Activated T-cell treated with anti-CD3 and anti-CD28 coated beads for 4 hours (primary cell): ENCODE data around the gene RIN3.
"Not testable (repeated sequence)": the region's sequence is repeated elsewhere in the genome, so short reads cannot be mapped to it uniquely, and the experiment has no call there.

ENCODE experiments used
- DNase-seq: peaks from one replicate; pipeline ENCODE4 v3.0.0-alpha.2; 2020

The RIN3 gene

DNA sequence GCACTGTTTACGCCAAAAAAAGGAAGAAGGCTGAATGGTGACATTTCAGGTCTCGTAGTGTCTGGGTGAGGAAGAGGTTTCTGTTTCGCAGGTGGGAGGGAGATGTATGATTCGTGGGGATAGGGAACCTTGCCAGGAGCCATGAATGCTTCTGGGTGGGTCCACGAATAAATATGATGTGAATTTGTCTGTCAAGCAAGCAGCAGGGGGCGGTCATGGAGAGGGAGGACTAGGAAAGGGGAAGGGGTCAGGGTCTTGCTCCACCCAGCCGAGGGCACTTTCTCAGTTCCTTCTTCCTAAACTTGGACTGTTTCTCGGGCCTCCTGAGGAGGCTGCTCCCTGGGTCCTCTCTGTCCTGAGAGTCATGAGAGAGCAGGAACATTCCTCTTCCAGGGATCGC is 162.4 kb downstream of the RIN3 start:
- DNase-seq = no peak

DNA sequence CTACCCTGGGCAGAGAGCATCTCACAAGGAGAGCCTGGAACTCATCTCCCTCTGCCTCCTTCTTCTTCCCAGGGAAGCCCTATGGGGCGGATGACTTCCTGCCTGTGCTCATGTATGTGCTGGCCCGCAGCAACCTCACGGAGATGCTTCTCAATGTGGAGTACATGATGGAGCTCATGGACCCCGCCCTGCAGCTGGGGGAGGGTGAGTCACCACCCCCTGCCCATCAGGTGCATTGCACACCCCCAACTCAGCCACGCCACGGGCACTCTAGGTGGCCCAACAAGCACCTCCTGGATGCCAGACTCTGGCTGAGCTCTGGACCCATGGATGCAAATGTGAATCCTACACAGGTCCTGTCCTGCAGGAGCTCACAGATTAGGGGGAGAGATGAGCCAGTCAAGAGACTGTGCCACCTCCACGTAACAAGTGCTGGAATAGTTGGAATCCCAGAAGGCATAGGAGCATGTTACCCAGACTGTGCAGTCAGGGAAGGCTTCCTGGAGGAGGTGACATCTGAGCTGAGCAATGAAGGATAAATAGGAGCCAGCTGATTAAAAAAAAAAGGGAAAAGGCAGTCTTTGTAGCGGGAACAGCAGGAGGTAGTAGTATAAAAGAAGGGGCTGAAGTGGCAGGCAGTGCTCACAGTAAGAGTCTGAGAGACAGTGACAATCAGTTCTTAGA is 163.0 kb downstream of the RIN3 start:
- DNase-seq = no peak

DNA sequence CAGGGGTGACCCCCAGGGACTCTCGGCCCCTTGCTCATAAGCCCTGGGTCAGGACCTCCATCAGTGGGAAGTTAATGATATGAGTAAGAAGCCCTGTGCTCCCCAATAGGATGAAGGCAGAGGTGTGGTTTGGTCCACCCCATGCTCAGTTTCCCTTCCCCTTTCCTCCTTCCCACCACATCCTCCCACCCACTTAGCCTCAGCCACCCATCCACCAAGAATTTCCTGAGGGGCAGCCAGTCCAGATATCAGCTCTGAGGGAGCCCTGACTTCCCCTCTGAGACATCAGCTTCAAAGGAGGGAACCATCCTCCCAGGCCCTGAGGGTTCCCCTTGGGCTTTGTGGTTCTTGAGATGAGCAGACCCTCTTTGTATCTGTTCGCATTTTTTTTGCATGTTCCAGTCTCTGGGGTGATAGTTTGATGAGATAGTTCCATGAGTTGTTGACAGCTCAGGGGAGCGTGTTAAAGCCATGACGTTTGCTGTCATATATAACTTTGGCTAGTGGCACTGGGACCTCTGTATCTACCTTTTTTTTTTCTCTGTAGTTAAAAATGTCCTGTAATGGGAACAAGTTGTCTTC is 163.6 kb downstream of the RIN3 start:
- DNase-seq = no peak

GRCh38 chr14:92677955-92678354 is 164.4 kb downstream of the RIN3 start:
- no peak for DNase-seq

DNA sequence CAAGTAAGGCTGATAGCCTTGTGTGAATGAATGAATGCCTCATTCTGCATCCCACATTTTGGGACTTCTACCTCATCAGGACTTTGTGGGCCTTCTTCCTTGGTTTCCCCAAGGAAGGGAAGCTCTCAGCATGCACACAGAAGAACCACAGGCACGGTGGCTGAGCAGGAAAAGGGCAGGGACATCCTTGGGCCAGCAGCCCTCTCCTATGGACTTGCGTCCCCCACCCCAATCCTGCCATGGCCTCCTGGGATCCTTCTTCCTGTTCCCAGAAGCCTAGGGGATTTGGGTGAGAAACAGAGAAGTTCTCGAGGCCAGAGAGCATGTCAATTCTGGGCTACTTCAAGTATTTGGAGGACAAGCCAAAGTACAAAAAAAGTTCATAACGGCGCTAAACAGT is 165.2 kb downstream of the RIN3 start:
- DNase-seq = no peak

- DNase-seq = no peak
Measured at GRCh38 chr14:92679246-92679645, 165.7 kb downstream of the RIN3 start.

- DNase-seq = not testable (repeated sequence)
Measured at GRCh38 chr14:92680330-92680729, 166.7 kb downstream of the RIN3 start.

DNA sequence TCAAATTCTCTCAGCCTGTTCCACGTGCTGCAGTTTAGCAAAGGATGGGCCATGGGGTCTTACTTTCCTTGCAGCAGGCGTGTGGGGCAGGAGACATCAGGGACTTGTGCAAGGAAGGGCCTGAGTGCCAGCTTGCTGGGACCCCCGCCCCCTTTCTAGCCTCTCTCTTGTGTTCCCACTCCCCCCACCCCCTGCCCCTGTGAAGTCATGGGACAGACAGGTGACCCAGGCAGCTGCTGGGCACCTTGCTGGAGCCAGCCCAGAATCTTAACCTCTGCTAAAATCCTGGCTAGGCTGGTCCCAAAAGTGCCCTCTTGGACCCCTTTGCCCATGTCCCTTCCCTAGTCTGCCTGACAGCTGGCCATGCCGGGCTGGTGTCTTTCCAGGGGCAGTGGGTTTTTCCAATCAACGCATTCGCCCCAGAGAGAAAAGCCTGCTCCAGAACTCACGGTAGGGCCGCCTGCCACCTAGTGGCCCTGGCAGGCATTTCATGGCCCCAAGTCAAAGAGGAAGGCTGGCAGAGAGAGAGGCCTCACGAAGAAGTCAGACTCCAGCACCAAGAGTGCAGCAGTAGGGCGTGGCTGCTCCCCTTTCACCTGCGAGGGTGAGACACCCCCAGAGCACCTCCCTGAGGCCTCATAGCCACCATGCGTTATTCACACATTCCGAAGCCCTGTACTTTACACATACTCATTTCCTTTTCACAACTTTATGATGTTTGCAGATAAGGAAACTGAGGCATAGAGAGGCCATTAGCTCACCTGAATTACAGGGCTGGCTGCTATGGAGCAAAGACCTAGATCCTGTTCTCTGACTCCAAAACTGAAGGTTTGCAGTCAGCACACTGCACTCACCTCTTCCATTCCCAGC is 167.4 kb downstream of the RIN3 start:
- DNase-seq = peak; percentile 69

DNA sequence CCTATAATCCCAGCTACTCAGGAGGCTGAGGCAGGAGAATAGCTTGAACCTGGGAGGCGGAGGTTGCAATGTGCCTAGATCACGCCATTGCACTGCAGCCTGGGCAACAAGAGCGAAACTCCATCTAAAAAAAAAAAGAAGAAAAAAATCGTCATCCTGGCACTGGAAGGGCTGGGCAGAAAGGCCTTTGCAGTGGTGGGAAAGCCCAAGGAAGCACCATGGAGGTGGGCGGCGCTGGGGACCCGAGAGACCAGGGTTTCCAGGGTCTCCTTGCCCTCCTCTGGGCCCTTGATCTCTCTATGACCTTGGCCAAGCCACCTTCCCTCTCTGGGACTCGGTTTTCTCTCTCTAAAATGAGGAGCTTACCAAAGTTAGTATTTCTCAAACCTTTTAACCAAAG is 169.5 kb downstream of the RIN3 start:
- DNase-seq = no peak

GRCh38 chr14:92684801-92685560 is 171.4 kb downstream of the RIN3 start:
- no peak for DNase-seq

DNA sequence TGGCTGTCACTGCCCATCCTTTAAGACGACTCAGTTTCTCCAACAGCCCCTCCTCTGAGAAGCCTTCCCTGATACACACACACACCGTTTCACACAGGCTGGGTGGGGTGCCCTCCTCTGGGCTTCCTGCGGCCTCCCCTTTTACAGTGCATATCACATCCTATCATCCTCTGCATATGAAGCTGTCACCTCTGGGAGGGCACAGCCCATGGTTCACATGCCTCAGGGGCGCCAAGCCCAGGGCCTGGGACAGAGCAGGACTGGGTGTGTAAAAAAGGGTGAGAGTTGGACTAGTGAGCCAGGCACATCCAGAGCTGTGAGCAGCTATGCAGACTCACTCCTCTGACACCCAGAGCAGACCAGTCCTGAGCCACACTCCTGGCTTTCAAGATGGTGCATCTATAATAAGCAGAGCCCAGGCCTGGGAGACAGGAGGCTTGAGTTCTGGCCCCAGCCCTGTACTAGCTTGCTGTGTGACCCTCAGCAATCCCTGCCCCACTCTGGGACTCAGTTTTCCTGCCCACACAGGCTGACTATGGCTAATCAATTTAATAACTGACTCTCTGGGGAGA is 172.3 kb downstream of the RIN3 start:
- no peak for DNase-seq

DNA sequence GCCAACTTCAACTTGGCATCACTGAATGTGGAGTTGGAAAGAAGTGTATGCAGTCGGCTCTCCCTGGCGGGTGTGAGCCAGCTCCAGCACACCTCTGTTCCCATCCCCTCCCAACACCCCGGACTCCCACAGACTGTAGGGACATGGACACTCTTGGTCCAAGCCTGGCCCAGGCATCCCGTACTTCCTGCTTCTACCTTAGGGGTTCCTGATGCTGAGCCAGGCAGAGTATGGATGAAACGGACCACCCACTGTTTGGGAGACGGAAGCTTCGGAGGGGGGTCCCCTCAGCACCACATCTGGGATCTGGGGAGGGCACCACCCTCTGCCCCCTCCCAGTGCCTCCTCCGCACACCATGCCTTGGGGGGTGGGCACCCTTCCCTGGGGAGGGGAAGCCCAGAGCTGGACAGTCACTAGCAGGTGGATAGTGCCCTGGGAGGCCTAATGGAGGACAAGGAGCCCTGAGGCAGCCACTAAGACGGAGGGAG is 172.9 kb downstream of the RIN3 start:
- DNase-seq = no peak

- peak; percentile 44 for DNase-seq
Measured at GRCh38 chr14:92686900-92687427, 173.4 kb downstream of the RIN3 start.

GRCh38 chr14:92687681-92688433 is 174.3 kb downstream of the RIN3 start:
- DNase-seq = no peak

GRCh38 chr14:92688434-92689375 is 175.1 kb downstream of the RIN3 start:
- no peak for DNase-seq

- no peak for DNase-seq
Measured at GRCh38 chr14:92690171-92691011, 176.8 kb downstream of the RIN3 start.

DNA sequence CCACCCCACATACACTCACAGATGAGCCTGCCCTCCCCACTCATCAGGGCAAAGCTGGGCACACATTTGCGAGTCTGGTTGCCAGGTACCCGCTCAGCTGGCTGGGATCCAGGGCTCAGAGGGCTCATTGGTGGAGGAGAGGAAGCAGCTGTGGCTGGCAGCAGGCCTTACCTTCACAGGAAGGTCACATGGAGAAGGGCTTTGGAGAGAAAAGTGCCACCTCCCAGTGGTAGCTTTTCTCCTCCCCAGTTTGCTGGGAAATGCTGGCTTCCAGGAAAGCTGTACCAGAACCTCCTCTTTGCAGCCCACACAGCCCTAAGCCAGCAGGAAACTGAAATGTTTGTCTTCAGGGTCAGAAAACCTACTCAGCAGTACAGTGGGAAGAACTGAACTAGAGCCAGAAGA is 179.2 kb downstream of the RIN3 start:
- DNase-seq = no peak

- no peak for DNase-seq
Measured at GRCh38 chr14:92693998-92694795, 180.6 kb downstream of the RIN3 start.

DNA sequence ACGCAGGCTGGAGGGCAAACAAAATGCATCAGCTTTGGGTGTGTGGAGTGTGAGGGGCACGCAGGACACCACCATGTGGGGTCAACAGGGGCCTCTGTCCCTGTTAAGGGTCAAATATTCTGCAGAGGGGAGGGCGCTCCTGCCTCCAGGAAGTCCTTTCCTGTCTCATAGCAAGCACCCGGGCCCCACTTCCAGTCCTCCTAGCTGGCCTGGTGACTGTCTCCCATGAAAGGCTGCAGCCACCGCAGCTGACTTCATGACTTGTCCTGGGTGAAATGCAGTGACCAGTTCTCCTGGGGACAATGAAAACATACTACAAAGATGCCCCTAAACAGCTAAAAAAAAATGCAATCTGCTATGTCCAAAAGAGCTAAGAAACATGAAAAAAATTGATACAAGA is 181.2 kb downstream of the RIN3 start:
- DNase-seq = no peak
